HepG2 (cell line): ENCODE results near the gene ACBD6. TPM values are rescaled to one million over a fixed set of nuclear protein-coding genes. Genes with fewer than 3 reads are reported as not detected.

Source experiments
- ATAC-seq: fragments of 200-7000 bp; cut with Tn5 transposase; 3 replicates; pipeline ENCODE4 v1.9.1; 2020; ENCODE audit warnings: mild to moderate bottlenecking, moderate library complexity
- BruUV-seq: library from RNA; stranded (reverse); fragments of 400-500 nt; replicated peaks from 2 replicates; lab custom pipeline; 2021; lab: Mats Ljungman, UMichigan
- CTCF ChIA-PET: fragments of 300-600 bp; formaldehyde crosslinking; extraction: SDS; loops from one replicate; lab custom pipeline; 2021; ENCODE audit warnings: low total read pairs, inconsistent platforms, low intra/inter-chr PET ratio; lab: Yijun Ruan, JAX
- POLR2A ChIA-PET: fragments of 350-600 bp; sonication (Branson Sonifier 250); formaldehyde crosslinking; loops from one replicate; lab custom pipeline; 2020; ENCODE audit warnings: antibody characterized with exemption, inconsistent platforms; lab: Yijun Ruan, JAX
- DNase-seq: peaks from one replicate; pipeline ENCODE4 v3.0.0-alpha.2; 2015; ENCODE audit warnings: low spot score
- FAIRE-seq: peaks from 3 replicates; lab custom pipeline; 2011; peaks lifted over from hg19 to GRCh38; lab: Jason Lieb, UNC
- H2AFZ ChIP-seq: one replicate; pipeline ENCODE4 v1.6.1; 2011; ENCODE audit warnings: low read length, inconsistent platforms
- H3K27ac ChIP-seq: fragments of 300-600 bp; 3 replicates; pipeline ENCODE4 v1.8.0; 2011; ENCODE audit warnings: mixed run types, mild to moderate bottlenecking, mixed read lengths, low read length, inconsistent platforms; ENCODE audit not compliant: insufficient read depth; ENCODE audit errors: extremely low read length
- H3K27me3 ChIP-seq, 2 experiments: fragments of 200-600 bp in 1 of 2; 2 replicates in 1 of 2; 3 replicates in 1 of 2; pipeline versions ENCODE4 v1.6.0 to v1.8.0; 2011; ENCODE audit warnings: low read length in 2 of 2, mild to moderate bottlenecking in 2 of 2, moderate library complexity in 2 of 2, inconsistent platforms in 1 of 2; ENCODE audit not compliant: insufficient read depth in 2 of 2, control insufficient read depth in 1 of 2
- H3K36me3 ChIP-seq, 2 experiments: fragments of 200-600 bp in 1 of 2; replicated peaks in 1 of 2; 2 replicates in 1 of 2; 3 replicates in 1 of 2; pipeline versions ENCODE4 v1.5.1 to v1.8.0; 2011; ENCODE audit warnings: low read length in 2 of 2, inconsistent platforms in 1 of 2; ENCODE audit not compliant: insufficient read depth in 2 of 2, control insufficient read depth in 1 of 2
- H3K4me1 ChIP-seq: 2 replicates; pipeline ENCODE4 v1.5.1; 2012; ENCODE audit warnings: low read length, inconsistent platforms; ENCODE audit not compliant: insufficient read depth
- H3K4me2 ChIP-seq: 2 replicates; pipeline ENCODE4 v1.6.0; 2011; ENCODE audit warnings: low read depth, low read length, inconsistent platforms
- H3K4me3 ChIP-seq, 3 experiments: fragments of 200-600 bp in 1 of 3; sonication (generic), shearing (Covaris generic) in 1 of 3; replicated peaks in 1 of 3; 2 replicates each; pipeline ENCODE4 v1.5.1; 2011 to 2016; ENCODE audit warnings: low read length in 3 of 3, inconsistent platforms in 2 of 3, low read depth in 2 of 3, mild to moderate bottlenecking in 2 of 3, control low read depth in 1 of 3, mixed read lengths in 1 of 3; ENCODE audit not compliant: insufficient read depth in 1 of 3
- H3K79me2 ChIP-seq: one replicate; pipeline ENCODE4 v1.6.1; 2011; ENCODE audit warnings: low read length, inconsistent platforms; ENCODE audit not compliant: insufficient read depth
- H3K9ac ChIP-seq: 2 replicates; pipeline ENCODE4 v1.6.0; 2011; ENCODE audit warnings: mild to moderate bottlenecking, low read depth, low read length, inconsistent platforms; ENCODE audit not compliant: insufficient read depth
- H3K9me3 ChIP-seq: 2 replicates; pipeline ENCODE4 v1.5.1; 2012; ENCODE audit warnings: mild to moderate bottlenecking, low read length
- H4K20me1 ChIP-seq: 2 replicates; pipeline ENCODE4 v1.6.0; 2011; ENCODE audit warnings: inconsistent platforms, mild to moderate bottlenecking, low read length, moderate library complexity; ENCODE audit not compliant: insufficient read depth
- FOXM1 ChIP-seq: sonication (generic); formaldehyde crosslinking; IDR thresholded peaks from 2 replicates; pipeline ENCODE4 v1.5.0; 2020; ENCODE audit warnings: missing genetic modification reagents
- ISL2 ChIP-seq: sonication (generic); formaldehyde crosslinking; IDR thresholded peaks from 2 replicates; pipeline ENCODE4 v1.5.0; 2020; ENCODE audit warnings: missing genetic modification reagents
- ISX ChIP-seq: sonication (generic); formaldehyde crosslinking; conservative IDR thresholded peaks from 2 replicates; pipeline ENCODE4 v1.5.0; 2020; ENCODE audit warnings: missing genetic modification reagents
- MXI1 ChIP-seq: IDR thresholded peaks from 3 replicates; pipeline ENCODE4 v1.6.1; 2012; ENCODE audit warnings: low read depth, low read length, inconsistent platforms, borderline replicate concordance
- PHF20 ChIP-seq: sonication (generic); formaldehyde crosslinking; IDR thresholded peaks from 2 replicates; pipeline ENCODE4 v1.5.0; 2020; ENCODE audit warnings: mild to moderate bottlenecking, missing genetic modification reagents
- SMARCC2 ChIP-seq: fragments of 450-650 bp; IDR thresholded peaks from 2 replicates; pipeline ENCODE4 v1.6.1; 2017; ENCODE audit warnings: antibody characterized with exemption, mild to moderate bottlenecking
- ZMAT3 ChIP-seq: sonication (generic); formaldehyde crosslinking; conservative IDR thresholded peaks from 2 replicates; pipeline ENCODE4 v1.7.0; 2021; ENCODE audit warnings: missing genetic modification reagents
- ZNF3 ChIP-seq: IDR thresholded peaks from 2 replicates; pipeline ENCODE4 v1.7.0; 2017; ENCODE audit warnings: inconsistent platforms
- ZNF570 ChIP-seq: sonication (generic); formaldehyde crosslinking; IDR thresholded peaks from 2 replicates; pipeline ENCODE4 v1.4.0; 2020; ENCODE audit warnings: mild to moderate bottlenecking, missing genetic modification reagents, borderline replicate concordance
- ZNF792 ChIP-seq: IDR thresholded peaks from 2 replicates; pipeline ENCODE4 v1.6.1; 2016
- ZZZ3 ChIP-seq: sonication (generic); formaldehyde crosslinking; IDR thresholded peaks from 2 replicates; pipeline ENCODE4 v1.4.0; 2020; ENCODE audit warnings: missing genetic modification reagents, mild to moderate bottlenecking, borderline replicate concordance
- WGBS: methylation state at CpG from one replicate; pipeline ENCODE4 v1.1.6; 2017; ENCODE audit warnings: low lambda C conversion rate; 5-methylcytosine and 5-hydroxymethylcytosine counted together
- in situ Hi-C: cut with HindIII; loops from 2 replicates; pipeline ENCODE4 v1.10.0; 2017; ENCODE audit warnings: low pct_unique_long_range_greater_than_20kb; ENCODE audit not compliant: extremely low pct_ligation_motif_present
- intact Hi-C: fragments of 100-400 bp; cut with micrococcal nuclease; formaldehyde crosslinking; loops from one replicate; pipeline ENCODE4 v1.10.0; 2022; ENCODE audit not compliant: unreplicated experiment
- polyA plus RNA-seq, 8 experiments: library from polyadenylated mRNA; depleted of rRNA in 3 of 8; stranded (reverse) in 7 of 8; unstranded in 1 of 8; fragments of >200 nt; fragmentation: Illumina TruSeq in 4 of 8; extraction: Trizol in 4 of 8; gene quantifications; 2 replicates each; pipeline versions ENCODE4 v1.2.1 to v1.2.3, GENCODE V29; 2011 to 2016; ENCODE audit warnings: low read depth in 4 of 8, missing spikeins in 1 of 8, mixed read lengths in 1 of 8; ENCODE audit not compliant: insufficient read depth in 1 of 8
- total RNA-seq, 5 experiments: library from RNA; depleted of rRNA; stranded (reverse); fragments of >200 nt; fragmentation: Illumina TruSeq; extraction: Trizol; gene quantifications; 2 replicates each; pipeline ENCODE4 v1.2.3, GENCODE V29; 2016; ENCODE audit warnings: low read depth in 1 of 5
- TF ChIP-seq, protein P1 (sequence below): sonication (generic); formaldehyde crosslinking; IDR thresholded peaks from 2 replicates; pipeline ENCODE4 v1.8.1; 2022; ENCODE audit warnings: mild to moderate bottlenecking, missing genetic modification reagents
- TF ChIP-seq, protein P2 (sequence below): IDR thresholded peaks from 2 replicates; pipeline ENCODE4 v1.6.1; 2016; ENCODE audit warnings: missing biosample characterization, missing genetic modification reagents, low read depth
- TF ChIP-seq, protein P3 (sequence below): sonication (generic); formaldehyde crosslinking; IDR thresholded peaks from 2 replicates; pipeline ENCODE4 v1.5.1; 2020; ENCODE audit warnings: mild to moderate bottlenecking, missing genetic modification reagents, borderline replicate concordance
- TF ChIP-seq, protein P4 (sequence below): sonication (generic); formaldehyde crosslinking; conservative IDR thresholded peaks from 2 replicates; pipeline ENCODE4 v1.8.0; 2022; ENCODE audit warnings: missing genetic modification reagents
- TF ChIP-seq, protein P5 (sequence below): IDR thresholded peaks from 2 replicates; pipeline ENCODE4 v1.4.0; 2020; ENCODE audit warnings: mild to moderate bottlenecking, missing genetic modification reagents

The ACBD6 gene
- total and polyA plus RNA-seq, 2 of the 13 experiments (the other 11 are each of a cell fraction or from before 2014, with no cell fraction given): 33.5 to 47.2 TPM

DNA sequence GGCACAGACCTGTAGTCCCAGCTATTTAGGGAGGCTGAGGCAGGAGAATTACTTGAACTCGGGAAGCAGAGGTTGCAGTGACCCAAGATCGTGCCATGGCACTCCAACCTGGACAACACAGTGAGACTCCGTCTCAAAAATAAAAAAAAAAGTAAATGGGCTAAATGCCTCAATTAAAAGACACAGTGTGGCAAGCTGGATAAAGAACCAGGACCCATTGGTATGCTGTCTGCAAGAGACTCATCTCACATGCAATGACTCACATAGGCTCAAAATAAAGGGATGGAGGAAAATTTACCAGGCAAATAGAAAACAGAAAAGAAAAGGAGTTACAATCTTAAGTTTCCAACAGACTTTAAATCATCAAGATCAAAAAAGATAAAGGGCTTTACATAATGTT is 40.3 kb downstream of the ACBD6 start:
- H3K36me3 ChIP-seq: no peaks in the 10 kb centered on the region; a peak in 1 of 5 replicates
- DNase-seq (no peak), FAIRE-seq (no peak), ATAC-seq (no peak)
- BruUV-seq: no TSS peak
- TF ChIP-seq, protein P1, sequence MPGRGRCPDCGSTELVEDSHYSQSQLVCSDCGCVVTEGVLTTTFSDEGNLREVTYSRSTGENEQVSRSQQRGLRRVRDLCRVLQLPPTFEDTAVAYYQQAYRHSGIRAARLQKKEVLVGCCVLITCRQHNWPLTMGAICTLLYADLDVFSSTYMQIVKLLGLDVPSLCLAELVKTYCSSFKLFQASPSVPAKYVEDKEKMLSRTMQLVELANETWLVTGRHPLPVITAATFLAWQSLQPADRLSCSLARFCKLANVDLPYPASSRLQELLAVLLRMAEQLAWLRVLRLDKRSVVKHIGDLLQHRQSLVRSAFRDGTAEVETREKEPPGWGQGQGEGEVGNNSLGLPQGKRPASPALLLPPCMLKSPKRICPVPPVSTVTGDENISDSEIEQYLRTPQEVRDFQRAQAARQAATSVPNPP (CRISPR knock-in tag): no peak
- no peak for TF ChIP-seq ZNF792
- TF ChIP-seq, protein P2, sequence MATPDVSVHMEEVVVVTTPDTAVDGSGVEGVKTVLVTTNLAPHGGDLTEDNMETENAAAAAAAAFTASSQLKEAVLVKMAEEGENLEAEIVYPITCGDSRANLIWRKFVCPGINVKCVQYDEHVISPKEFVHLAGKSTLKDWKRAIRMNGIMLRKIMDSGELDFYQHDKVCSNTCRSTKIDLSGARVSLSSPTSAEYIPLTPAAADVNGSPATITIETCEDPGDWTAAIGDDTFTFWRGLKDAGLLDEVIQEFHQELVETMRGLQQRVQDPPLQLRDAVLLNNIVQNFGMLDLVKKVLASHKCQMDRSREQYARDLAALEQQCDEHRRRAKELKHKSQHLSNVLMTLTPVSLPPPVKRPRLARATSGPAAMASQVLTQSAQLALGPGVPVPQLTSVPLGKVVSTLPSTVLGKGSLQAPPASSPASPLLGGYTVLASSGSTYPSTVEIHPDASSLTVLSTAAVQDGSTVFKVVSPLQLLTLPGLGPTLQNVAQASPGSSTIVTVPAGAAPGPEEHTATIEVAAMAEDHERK: no peak
- TF ChIP-seq MXI1: no peak
- TF ChIP-seq PHF20 (CRISPR knock-in tag): no peak
- TF ChIP-seq, protein P3, sequence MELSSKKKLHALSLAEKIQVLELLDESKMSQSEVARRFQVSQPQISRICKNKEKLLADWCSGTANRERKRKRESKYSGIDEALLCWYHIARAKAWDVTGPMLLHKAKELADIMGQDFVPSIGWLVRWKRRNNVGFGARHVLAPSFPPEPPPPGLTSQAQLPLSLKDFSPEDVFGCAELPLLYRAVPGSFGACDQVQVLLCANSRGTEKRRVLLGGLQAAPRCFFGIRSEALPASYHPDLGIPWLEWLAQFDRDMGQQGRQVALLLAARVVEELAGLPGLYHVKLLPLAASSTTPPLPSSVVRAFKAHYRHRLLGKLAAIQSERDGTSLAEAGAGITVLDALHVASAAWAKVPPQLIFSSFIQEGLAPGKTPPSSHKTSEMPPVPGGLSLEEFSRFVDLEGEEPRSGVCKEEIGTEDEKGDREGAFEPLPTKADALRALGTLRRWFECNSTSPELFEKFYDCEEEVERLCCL (CRISPR knock-in tag): no peak
- TF ChIP-seq ISX: no peak
- TF ChIP-seq, protein P4, sequence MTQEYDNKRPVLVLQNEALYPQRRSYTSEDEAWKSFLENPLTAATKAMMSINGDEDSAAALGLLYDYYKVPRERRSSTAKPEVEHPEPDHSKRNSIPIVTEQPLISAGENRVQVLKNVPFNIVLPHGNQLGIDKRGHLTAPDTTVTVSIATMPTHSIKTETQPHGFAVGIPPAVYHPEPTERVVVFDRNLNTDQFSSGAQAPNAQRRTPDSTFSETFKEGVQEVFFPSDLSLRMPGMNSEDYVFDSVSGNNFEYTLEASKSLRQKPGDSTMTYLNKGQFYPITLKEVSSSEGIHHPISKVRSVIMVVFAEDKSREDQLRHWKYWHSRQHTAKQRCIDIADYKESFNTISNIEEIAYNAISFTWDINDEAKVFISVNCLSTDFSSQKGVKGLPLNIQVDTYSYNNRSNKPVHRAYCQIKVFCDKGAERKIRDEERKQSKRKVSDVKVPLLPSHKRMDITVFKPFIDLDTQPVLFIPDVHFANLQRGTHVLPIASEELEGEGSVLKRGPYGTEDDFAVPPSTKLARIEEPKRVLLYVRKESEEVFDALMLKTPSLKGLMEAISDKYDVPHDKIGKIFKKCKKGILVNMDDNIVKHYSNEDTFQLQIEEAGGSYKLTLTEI (CRISPR knock-in tag): no peak
- no peak for TF ChIP-seq ZZZ3 (CRISPR knock-in tag)
- no peak for TF ChIP-seq ZNF570 (CRISPR knock-in tag)
- TF ChIP-seq, protein P5, sequence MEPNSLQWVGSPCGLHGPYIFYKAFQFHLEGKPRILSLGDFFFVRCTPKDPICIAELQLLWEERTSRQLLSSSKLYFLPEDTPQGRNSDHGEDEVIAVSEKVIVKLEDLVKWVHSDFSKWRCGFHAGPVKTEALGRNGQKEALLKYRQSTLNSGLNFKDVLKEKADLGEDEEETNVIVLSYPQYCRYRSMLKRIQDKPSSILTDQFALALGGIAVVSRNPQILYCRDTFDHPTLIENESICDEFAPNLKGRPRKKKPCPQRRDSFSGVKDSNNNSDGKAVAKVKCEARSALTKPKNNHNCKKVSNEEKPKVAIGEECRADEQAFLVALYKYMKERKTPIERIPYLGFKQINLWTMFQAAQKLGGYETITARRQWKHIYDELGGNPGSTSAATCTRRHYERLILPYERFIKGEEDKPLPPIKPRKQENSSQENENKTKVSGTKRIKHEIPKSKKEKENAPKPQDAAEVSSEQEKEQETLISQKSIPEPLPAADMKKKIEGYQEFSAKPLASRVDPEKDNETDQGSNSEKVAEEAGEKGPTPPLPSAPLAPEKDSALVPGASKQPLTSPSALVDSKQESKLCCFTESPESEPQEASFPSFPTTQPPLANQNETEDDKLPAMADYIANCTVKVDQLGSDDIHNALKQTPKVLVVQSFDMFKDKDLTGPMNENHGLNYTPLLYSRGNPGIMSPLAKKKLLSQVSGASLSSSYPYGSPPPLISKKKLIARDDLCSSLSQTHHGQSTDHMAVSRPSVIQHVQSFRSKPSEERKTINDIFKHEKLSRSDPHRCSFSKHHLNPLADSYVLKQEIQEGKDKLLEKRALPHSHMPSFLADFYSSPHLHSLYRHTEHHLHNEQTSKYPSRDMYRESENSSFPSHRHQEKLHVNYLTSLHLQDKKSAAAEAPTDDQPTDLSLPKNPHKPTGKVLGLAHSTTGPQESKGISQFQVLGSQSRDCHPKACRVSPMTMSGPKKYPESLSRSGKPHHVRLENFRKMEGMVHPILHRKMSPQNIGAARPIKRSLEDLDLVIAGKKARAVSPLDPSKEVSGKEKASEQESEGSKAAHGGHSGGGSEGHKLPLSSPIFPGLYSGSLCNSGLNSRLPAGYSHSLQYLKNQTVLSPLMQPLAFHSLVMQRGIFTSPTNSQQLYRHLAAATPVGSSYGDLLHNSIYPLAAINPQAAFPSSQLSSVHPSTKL (CRISPR knock-in tag): no peak
- no peak for TF ChIP-seq ISL2 (CRISPR knock-in tag)
- no peak for TF ChIP-seq FOXM1
- TF ChIP-seq ZMAT3 (CRISPR knock-in tag): no peak
- no peak for TF ChIP-seq SMARCC2
- no peak for TF ChIP-seq ZNF3 (CRISPR knock-in tag)
- H3K27me3 ChIP-seq: no peaks in the 10 kb centered on the region
- peaks cover 4% of the 10 kb centered on the region for H3K4me1 ChIP-seq
- ChIA-PET POLR2A (no interaction called here), CTCF (no interaction called here)
- H3K4me2 ChIP-seq: no peak overlapping the region
- no peak overlapping the region for H3K4me3 ChIP-seq
- H2AFZ ChIP-seq: no peak overlapping the region
- H4K20me1 ChIP-seq: no peaks in the 10 kb centered on the region
- H3K79me2 ChIP-seq: peaks cover 19% of the 10 kb centered on the region
- intact Hi-C loops (no loop called here), in situ Hi-C loops (no loop called here)
- H3K9ac ChIP-seq: no peak overlapping the region
- 100% methylated on average over 3 of the region's 3 CpGs for WGBS
- no peak overlapping the region for H3K27ac ChIP-seq
- peaks cover 27% of the 10 kb centered on the region for H3K9me3 ChIP-seq
